GM18499 (cell line): ENCODE data around the gene CIBAR2.

ENCODE experiments used
- ATAC-seq: cut with Tn5 transposase; IDR thresholded peaks from one replicate; pipeline ENCODE4 v1.9.1; 2021; ENCODE audit warnings: moderate number of reproducible peaks; ENCODE audit not compliant: insufficient read depth, unreplicated experiment

The CIBAR2 gene

DNA sequence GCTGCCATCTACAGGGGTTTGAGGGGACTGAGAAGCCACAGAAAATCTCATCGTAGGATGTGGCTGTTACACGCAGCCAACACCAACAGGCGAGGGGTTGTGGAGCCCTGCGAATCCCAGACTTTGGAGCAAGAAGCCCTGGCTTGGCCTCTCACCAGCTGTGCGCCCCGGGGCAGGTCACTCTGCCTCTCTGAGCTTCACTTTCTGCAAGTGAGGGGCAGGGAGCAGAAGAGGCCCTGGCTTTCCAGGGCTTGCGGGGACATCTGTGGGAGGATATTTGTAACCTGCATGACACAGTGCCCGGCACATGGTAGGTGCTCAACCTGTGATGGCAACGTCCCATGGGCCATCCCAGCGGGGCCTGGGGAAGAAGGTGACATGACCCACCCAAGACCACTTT, 32.9 kb upstream of the CIBAR2 start:
- ATAC-seq, result no peak

DNA sequence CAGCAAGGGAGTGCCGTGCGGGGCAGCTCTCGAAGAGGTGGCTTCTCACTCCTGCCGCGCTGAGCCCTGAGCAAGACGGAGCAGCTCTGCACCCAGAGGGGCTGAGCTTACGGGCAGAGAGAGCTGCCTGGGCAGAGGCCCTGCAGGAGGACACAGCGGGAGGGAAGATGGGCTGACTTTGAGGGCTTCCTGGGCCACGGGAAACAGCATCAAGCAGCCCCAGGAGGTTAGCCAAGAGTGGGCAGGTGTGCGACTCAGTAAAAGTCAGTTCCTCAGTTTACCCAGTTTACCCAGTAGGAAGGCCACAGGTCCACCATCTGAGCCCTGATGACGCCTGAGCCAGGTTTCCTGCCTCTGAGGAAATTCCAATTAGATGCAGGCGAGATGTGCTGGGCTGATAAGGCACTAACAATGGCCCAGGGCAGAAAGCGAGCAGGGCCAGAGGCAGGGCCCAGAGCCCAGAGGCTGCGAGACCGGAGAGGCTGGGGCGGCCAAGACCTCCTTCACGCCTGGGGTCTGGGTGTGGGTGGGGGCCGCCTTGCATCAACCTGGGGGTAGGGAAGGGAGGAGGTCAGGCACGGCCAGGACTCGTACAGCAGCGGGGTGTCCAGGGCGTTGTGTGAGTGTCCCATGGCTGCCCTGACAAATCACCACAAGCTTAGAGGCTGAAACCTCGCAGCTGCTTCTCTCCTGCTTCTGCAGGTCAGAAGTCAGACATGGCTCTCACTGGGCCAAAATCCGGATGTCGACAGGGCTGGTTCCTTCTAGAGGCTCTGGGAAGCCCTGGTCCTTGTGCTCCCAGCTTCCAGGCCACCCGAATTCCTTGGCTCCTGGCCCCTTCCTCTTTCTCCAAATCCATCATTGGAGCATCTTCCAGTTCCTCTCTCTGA, 32.0 kb upstream of the CIBAR2 start:
- no peak for ATAC-seq

DNA sequence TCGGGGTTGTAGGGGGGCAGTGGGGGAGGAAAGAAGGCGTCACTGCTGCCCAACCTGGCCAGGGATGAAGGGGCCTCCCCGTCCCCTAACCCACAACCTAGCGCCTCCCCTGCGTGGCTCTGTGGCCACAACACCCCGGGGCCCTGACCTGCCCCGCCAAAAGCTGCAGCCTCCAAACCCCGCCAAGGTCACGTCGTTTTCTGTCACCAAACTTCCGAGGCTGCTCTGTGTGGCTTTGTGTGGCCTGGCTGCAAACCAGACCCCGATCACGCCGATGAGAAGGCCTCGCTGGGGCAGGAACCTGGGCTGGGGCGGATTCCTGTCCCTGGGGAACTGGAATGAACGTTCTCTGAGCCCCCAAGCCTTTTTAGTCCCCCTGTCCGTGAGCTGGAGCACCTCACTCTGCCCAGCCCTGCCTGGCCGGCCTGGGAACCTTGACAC, 30.5 kb upstream of the CIBAR2 start:
- ATAC-seq, result no peak

DNA sequence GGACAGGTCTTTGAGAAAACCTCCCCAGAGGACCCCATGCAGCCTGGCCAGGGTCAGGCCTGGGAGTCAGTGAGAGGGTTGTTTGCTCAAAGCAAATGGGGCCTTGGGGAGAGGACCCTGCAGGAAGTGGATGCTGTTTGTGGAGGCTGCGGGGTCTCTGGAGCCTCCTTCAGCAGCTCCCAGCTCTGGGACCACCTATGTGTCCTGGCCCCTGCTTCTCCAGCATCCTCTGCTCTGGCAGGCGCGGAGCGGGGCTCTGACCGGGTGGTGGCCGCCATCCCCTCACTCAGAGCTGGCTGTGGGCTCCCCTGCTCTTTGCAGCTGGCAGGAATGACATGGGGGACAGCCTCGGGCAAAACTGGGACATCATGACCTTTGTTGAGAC, 29.8 kb upstream of the CIBAR2 start:
- ATAC-seq, result no peak

DNA sequence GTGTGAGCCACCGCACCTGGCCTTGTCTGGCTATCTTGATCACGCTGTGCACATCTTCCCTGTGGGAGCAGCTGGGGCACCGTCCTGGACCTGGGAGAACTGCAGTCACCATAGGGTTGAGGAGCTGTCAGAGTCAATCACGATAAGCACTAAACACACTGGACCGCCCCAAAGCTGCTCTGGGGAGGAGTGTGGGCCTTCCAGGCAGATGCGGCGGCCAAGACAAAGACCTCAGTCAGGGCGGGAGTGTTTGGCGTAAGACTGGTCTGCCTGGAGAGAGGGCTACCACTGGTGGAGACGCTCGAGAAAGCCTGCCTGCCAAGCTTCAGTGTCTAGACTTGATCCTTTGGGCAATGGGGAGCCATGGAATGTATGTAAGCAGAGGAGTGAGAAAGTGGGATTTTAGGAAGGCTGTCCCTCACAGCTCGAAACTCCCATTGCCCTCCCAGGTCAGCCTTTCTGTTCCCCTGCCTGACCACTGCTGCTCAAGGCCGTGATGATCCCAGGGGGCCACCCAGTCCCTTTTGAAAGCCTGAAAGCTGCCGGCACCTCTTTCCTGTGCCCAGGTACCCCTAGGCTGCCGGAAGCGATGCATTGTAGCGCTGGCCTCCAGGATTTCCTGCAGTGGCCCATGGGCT, 29.3 kb upstream of the CIBAR2 start:
- ATAC-seq, result no peak

DNA sequence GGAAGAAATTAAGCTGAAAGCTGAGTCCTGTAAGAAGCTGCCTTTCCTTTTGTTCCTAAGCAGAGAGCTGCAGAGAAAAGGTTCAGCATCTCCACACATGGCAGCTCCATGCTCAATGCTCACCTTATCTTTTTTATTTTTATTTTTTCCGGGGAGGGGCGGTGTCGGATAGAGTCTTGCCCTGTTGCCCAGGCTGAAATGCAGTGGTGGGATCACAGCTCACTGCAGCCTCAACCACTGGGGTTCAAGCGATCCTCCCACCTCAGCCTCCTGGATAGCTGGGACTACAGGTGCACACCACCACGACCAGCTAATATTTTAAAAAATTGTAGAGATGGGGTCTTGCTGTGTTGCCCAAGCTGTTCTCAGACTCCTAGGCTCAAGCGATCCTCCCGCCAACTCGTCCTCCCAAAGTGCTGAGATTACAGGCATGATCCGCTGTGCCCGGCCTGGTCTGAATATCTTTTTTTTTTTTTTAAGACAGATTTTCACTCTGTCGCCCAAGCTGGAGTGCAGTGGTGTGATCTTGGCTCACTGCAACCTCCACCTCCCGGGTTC, 28.3 kb upstream of the CIBAR2 start:
- no peak for ATAC-seq

DNA sequence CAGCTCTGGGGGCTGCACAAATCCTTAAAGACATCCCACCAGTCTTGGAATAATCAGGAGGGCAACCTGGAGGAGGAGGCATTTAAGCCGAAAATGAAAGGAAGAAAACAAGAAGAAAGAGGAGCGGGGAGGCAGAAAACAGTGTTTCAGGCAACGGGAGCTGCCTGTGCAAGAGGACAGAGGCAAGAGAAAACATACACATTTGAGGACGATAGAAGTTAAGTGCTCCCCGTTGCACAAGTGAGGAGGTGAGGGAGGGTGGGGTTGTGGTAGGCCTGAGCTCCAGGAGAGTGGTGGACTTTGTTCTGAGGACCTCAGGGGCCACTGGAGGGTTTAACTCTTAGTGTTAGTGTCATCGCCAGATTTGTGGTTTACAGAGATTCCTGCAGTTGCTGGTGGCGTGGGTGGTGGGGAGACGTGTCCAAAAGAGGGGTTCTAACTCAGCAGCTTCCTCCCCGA, 27.6 kb upstream of the CIBAR2 start:
- no peak for ATAC-seq

DNA sequence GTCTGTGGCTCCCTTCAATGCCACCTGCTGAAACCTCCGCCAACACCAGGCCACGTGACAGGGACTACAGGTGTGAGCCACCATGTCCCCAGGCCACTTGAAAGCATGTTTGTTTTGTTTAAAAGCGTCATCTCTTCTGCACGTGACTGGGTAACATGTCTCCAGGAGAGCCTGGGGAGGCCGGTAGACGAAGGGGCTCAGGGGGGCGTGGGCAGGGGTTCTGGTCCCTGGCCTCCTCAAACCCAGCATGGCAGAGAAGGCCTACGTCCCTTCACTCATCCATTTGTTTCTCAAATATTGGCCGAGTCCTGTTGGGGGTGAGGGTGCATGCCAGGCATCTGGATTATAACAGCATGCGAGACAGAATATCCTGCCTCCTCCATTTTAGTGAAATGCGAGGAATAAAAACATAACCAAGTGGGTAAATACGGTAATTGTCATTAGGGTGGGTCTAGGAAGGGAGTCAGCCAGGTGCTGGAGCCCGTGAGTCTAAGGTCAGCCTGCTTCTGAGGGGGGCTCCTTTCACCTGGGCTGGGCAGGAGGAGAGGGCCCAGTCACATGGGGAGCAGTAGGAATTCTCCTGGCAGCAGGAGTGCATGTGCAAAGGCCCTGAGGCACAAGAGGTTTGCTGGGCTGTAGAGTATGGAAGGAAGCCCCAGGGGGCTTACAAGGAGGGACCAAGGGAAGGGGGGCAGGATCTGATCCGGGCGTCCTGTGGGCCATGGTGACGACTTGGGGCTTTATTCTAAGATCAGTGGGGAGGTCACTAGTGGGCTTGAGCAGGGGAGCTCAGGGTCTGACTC, 26.8 kb upstream of the CIBAR2 start:
- no peak for ATAC-seq

DNA sequence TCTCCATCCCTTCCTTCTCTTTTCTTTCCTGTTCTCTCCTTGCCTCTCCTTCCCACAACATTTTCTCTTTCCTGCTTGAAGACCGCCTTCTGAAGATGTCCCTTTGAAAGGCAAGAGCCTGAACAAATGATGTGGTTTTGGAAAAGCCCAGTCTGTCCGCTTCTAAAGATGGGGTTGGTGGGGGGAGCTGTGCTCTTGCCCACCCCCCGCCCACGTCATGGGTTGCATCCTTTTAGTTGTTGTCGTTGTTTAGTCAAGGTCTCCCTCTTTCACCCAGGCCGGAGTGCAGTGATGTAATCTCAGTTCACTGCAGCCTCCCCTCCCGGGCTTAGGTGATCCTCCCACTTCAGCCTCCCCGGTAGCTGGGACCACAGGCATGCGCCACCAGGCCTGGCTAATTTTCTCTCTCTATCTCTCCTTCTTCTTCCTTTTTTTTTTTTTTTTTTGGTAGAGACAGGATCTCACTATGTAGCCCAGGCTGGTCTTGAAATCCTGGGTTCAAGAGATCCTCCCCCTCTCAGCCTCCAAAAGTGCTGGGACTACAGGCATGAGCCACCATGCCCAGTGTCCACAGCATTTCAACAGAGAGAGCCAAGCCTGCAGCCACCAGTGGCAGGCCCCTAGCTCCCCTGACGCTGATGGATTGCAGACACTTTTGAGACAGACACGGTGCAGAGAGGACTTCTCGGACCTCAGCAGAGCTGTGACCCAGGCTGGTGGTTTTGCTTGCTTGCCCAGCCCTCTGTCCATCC, 26.0 kb upstream of the CIBAR2 start:
- ATAC-seq, result no peak

DNA sequence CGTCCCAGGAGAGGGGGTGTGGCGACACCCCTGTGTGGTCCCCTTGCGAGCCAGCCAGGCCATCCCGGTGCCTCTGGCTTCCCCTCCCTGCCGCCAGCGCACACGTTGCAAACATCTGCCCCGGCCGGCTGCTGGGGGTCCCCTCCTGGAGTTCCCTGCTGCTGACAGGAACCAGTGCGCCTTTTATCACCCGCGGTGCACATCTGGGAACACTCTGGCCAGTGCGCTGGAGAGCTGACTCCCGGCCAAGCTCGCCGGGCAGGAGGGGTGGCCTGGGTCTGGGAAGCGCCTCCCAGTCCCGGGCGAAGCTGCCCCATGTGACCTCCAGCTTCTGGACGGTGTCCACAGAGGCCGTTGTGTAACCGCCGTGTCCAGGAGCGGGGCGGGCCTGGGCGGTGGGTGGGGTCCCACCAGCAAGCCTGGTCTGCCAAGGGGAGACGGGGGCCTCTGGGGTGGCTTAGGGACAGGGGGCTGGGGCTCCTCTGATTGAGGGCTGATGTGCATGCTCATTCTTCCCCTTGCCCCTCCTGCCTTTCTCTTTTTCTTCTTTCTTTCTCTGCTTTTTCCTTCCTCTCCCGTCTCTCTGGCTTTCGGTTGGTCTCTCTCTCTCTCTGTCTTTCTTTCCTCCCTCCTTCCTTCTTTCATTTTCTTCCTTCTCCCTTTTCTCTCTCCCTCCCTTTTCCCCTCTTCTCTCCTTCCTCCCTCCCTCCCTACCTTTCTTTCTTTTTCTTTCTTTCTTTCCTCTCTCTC, 25.2 kb upstream of the CIBAR2 start:
- ATAC-seq, result no peak

DNA sequence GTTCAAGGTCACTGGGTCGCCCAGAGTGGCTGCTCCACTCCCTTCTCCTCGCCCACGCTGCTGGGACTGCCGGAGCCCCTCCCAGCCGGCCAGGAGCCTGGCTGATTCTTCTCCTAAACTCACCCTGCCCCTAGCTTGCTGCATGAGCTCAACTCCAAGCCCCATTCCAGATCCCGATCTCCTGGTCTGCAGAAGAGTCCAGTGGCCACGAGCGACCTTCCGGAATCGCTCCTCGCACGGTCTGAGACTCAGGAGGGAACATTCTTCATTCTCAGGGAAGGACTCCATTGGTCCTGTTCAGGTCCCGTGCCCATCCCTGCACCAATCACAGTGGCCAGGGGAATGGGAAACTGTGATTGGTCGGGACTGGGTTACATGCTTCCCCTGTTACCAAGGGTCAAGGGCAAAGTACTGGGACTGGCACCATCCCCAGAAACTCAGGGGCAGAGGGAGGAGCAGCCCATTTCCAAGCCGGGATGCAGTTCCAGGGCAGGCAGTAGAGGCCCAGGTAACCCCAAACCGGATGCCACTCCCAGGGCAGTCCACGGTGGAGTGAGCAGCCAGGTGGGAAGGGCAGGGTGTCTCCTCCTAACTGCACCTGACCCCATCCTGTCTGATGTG, 24.5 kb upstream of the CIBAR2 start:
- ATAC-seq, result no peak

DNA sequence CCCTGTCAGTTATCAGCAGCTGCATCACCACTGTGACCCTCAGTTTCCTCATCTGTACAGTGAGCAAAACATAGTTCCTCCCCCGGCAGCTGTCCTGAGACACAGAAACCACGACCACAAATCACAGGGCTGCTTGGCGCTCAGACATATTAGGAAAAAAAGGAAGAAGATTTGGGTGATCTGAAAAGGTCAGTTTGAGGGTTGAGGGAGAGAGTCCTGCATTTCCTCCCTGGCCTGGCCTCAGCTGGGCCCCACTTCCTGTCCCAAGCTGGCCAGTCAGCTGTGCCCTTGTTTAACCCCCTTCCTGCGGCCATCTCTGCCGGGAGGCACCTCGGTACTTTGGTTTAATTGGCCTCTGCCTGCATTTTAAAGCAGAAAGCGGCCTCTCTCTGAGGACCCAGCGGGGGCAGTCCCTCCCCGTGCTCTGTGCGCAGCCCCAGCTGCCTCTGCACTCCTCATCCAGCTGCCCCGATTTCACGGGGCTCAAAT, 24.0 kb upstream of the CIBAR2 start:
- ATAC-seq, result no peak

DNA sequence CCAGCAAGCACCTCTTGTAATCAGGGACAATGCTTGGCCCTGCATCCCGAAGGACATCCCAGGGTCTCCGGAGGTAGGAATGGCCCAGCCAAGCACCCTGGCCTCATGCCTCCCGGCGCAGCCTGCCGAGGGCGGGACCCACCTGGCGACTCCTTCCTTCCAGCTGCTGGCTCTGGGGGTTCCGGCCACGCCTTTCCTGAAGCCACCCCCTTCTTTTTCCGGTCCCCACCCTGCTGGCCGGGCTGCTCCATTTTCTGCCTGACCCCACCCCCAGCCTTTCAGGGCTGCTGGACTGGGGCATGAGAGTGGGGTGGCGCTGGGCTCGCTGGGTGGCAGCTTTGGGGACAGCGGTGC, 22.5 kb upstream of the CIBAR2 start:
- ATAC-seq, result no peak

DNA sequence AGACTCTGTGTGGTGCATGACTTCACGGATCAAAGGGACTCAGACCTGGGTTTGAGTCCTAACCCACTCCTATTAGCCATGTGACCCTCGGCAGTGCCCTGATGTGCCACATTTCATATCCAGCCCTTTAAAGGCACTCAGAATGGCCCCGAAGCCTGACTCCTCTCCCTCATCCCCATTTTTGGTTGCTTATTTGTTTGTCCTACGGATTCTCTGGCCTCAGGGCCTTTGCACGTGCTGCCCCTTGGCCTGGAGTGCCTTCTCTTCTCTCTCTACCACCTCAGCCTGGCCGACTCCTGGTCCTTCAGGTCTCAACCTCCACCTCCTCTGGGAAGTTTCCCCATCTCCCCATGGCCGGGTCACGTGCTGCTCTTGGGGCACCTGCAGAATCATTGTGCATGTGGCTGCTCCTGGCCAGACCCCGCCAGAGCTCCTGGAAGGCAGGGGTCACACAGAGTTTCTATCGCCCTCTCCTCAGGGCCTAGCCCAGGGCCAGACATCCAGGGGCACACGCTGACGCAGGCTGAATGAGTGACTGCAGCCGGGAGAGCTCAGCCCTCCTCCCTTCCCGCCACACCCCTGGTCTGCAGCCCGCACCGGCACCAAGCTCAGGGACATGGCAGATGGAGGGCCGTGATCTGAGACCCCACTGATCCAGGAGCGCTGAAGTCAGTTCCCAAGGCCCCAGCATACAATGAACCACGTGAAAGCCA, 22.0 kb upstream of the CIBAR2 start:
- no peak for ATAC-seq

DNA sequence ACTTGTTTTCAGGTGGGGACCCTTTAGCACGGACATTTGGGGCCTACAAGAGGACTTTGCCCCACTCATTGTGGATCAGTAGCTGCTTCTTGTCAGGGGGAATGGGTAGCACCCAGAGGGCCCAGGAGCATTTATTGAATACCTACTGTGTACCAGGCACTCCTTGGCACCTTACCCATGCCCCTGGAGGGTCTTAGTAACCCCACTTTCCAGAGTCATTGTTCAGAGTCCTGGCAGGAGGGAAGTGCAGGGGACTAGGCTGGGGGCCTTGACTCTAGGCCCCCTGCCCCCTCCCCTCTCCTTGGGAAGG, 21.0 kb upstream of the CIBAR2 start:
- ATAC-seq, result no peak

DNA sequence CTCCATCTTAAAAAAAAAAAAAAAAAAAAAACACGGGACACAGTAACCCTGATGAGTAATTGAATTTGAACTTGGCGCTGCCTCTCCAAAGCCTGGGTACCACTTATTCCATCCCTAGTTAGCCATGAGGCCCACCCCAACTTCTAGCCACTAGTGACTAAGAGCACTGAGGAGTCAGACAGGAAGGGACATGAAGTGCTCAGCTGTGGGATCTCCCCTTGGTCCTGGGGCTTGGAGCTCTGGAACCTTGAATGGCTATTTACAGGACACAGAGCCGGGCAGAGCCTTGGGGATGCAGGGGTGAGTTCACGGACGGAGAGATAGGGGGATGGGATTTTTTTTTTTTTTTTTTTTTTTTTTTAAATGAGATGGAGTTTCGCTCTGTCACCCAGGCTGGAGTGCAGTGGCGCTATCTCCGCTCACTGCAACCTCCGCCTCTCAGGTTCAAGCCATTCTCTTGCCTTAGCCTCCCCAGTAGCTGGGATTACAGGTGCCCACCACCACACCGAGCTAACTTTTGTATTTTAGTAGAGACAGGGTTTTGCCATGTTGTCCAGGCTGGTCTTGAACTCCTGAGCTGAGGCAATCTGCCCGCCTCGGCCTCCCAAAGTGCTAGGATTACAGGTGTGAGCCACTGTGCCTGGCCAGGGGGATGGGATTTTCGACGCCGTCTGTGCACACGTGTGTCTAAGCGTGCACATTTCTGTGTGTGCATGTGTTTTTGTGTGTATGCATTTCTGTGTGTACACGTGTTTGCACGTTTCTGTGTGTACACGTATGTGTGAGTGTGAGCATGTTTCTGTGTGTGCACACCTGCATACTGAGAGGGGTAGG, 20.4 kb upstream of the CIBAR2 start:
- ATAC-seq, result no peak

DNA sequence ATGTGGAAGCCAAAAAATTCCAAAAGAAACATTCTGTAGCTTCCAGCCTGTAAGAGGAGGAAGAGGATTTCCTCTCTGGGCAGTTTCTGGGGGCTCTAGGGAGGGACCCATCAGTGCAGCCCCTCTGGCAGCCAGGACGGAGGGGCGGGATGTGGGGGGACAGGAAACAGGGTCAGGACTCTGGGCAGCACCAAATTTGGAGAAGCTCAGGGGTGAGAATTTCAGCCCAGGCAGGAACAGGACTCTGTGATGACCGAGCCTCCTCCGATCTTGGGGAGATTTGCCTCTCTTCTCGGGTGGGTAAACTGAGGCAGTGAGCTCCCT, 18.4 kb upstream of the CIBAR2 start:
- no peak for ATAC-seq
